C4-2B (cell line): ENCODE data around the gene CAMK2G.
A peak's percentile ranks its signal among the peaks of the same experiment; 100 is the strongest.
"Not testable (repeated sequence)": the region's sequence is repeated elsewhere in the genome, so short reads cannot be mapped to it uniquely, and the experiment has no call there.

ENCODE experiments used
- H3K27ac ChIP-seq: fragments of 450-650 bp; 2 replicates; pipeline ENCODE4 v1.5.1; 2017
- CTCF ChIP-seq: fragments of 450-650 bp; conservative IDR thresholded peaks from 2 replicates; pipeline ENCODE4 v1.5.1; 2017; ENCODE audit warnings: mild to moderate bottlenecking
- ZFX ChIP-seq: fragments of 450-650 bp; IDR thresholded peaks from 2 replicates; pipeline ENCODE4 v1.6.1; 2017

Gene CAMK2G

GRCh38 chr10:73874267-73875138 is at the start of gene CAMK2G:
Gene CAMK2G, minus strand, starts transcription at chr10:73874555. Its CDS starts 94 bp downstream, at chr10:73874461.
- TF ChIP-seq CTCF (no peak), ZFX (no peak)
- peak within 1 kb of the TSS; percentile 68 for H3K27ac ChIP-seq

GRCh38 chr10:73922864-73923133 is 48.4 kb upstream of the CAMK2G start:
- H3K27ac ChIP-seq, result no peak overlapping the region
- no peak for TF ChIP-seq CTCF
- no peak for TF ChIP-seq ZFX

- no peak overlapping the region for H3K27ac ChIP-seq
- TF ChIP-seq ZFX, result no peak
- no peak for TF ChIP-seq CTCF
These were observed 47.9 kb upstream of the CAMK2G start for GRCh38 chr10:73922007-73922863.

GRCh38 chr10:73920089-73920488 is 45.7 kb upstream of the CAMK2G start:
- no peak overlapping the region for H3K27ac ChIP-seq
- TF ChIP-seq ZFX, result no peak
- TF ChIP-seq CTCF, result no peak

GRCh38 chr10:73919481-73919880 is 45.1 kb upstream of the CAMK2G start:
- not testable (repeated sequence) for H3K27ac ChIP-seq

GRCh38 chr10:73917566-73918305 is 43.4 kb upstream of the CAMK2G start:
- H3K27ac ChIP-seq, result no peak overlapping the region
- TF ChIP-seq ZFX, result no peak
- TF ChIP-seq CTCF, result no peak

GRCh38 chr10:73916761-73917470 is 42.6 kb upstream of the CAMK2G start:
- no peak for TF ChIP-seq CTCF
- no peak for TF ChIP-seq ZFX
- no peak overlapping the region for H3K27ac ChIP-seq
